ENCODE data around the gene ATP1A4.
A peak's percentile ranks its signal among the peaks of the same experiment; 100 is the strongest.

The ATP1A4 gene

GRCh38 chr1:160129046-160129445 lies 22.4 kb upstream of the ATP1A4 start:
- TF ChIP-seq POLR2A (IDR thresholded peaks at IDR 0.05; ENCODE audit: low read depth, low read length) = no peak
- DNase-seq (ENCODE audit: insufficient read length, low spot score) (peak; percentile 69), FAIRE-seq (no peak)

GRCh38 chr1:160129558-160129957 lies 21.8 kb upstream of the ATP1A4 start:
- no peak for DNase-seq (ENCODE audit: insufficient read length, low spot score)
- no peak for TF ChIP-seq POLR2A (IDR thresholded peaks at IDR 0.05; ENCODE audit: low read depth, low read length)
- FAIRE-seq = no peak

GRCh38 chr1:160129966-160130365 lies 21.4 kb upstream of the ATP1A4 start:
- TF ChIP-seq POLR2A (IDR thresholded peaks at IDR 0.05; ENCODE audit: low read depth, low read length) = no peak
- FAIRE-seq = no peak

GRCh38 chr1:160130486-160130885 lies 20.9 kb upstream of the ATP1A4 start:
- TF ChIP-seq POLR2A (IDR thresholded peaks at IDR 0.05; ENCODE audit: low read depth, low read length) = no peak
- DNase-seq (ENCODE audit: insufficient read length, low spot score) (no peak), FAIRE-seq (no peak)

More at GRCh38 chr1:160129966-160130365, 21.4 kb upstream of the ATP1A4 start:
- DNase-seq (ENCODE audit: insufficient read length, low spot score) = no peak

GRCh38 chr1:160130939-160131338 lies 20.5 kb upstream of the ATP1A4 start:
- DNase-seq (ENCODE audit: insufficient read length, low spot score) (no peak), FAIRE-seq (no peak)
- no peak for TF ChIP-seq POLR2A (IDR thresholded peaks at IDR 0.05; ENCODE audit: low read depth, low read length)

GRCh38 chr1:160131803-160132565 lies 19.4 kb upstream of the ATP1A4 start:
- FAIRE-seq = no peak
- no peak for TF ChIP-seq POLR2A (IDR thresholded peaks at IDR 0.05; ENCODE audit: low read depth, low read length)
- DNase-seq (ENCODE audit: insufficient read length, low spot score) = no peak

- no peak for FAIRE-seq
- TF ChIP-seq POLR2A (IDR thresholded peaks at IDR 0.05; ENCODE audit: low read depth, low read length) = no peak
- DNase-seq (ENCODE audit: insufficient read length, low spot score) = no peak
These were observed 17.2 kb upstream of the ATP1A4 start for GRCh38 chr1:160133990-160134770.

GRCh38 chr1:160134791-160135572 lies 16.4 kb upstream of the ATP1A4 start:
- DNase-seq (ENCODE audit: insufficient read length, low spot score) = no peak
- no peak for TF ChIP-seq POLR2A (IDR thresholded peaks at IDR 0.05; ENCODE audit: low read depth, low read length)
- no peak for FAIRE-seq

- no peak for DNase-seq (ENCODE audit: insufficient read length, low spot score)
- FAIRE-seq = no peak
- no peak for TF ChIP-seq POLR2A (IDR thresholded peaks at IDR 0.05; ENCODE audit: low read depth, low read length)
These were observed 15.1 kb upstream of the ATP1A4 start for GRCh38 chr1:160136121-160136925.

- no peak for FAIRE-seq
- no peak for DNase-seq (ENCODE audit: insufficient read length, low spot score)
- TF ChIP-seq POLR2A (IDR thresholded peaks at IDR 0.05; ENCODE audit: low read depth, low read length) = no peak
These were observed 14.5 kb upstream of the ATP1A4 start for GRCh38 chr1:160136926-160137200.

GRCh38 chr1:160137216-160137862 lies 14.1 kb upstream of the ATP1A4 start:
- TF ChIP-seq POLR2A (IDR thresholded peaks at IDR 0.05; ENCODE audit: low read depth, low read length) = no peak
- FAIRE-seq (no peak), DNase-seq (ENCODE audit: insufficient read length, low spot score) (no peak)

GRCh38 chr1:160139840-160140239 lies 11.6 kb upstream of the ATP1A4 start:
- no peak for DNase-seq (ENCODE audit: insufficient read length, low spot score)
- no peak for TF ChIP-seq POLR2A (IDR thresholded peaks at IDR 0.05; ENCODE audit: low read depth, low read length)
- FAIRE-seq = no peak

- FAIRE-seq (no peak), DNase-seq (ENCODE audit: insufficient read length, low spot score) (no peak)
- TF ChIP-seq POLR2A (IDR thresholded peaks at IDR 0.05; ENCODE audit: low read depth, low read length) = no peak
These were observed 7.7 kb upstream of the ATP1A4 start for GRCh38 chr1:160143695-160144094.
